ENCODE data around the gene SART3.

Gene SART3

GRCh38 chr12:108482717-108483212 is 78.2 kb downstream of the SART3 start:
- Histone ChIP-seq H3K27ac (ENCODE audit: low read length) (no peak overlapping the region), H3K4me3 (ENCODE audit: low read length in 2 of 2) (no peak overlapping the region), H3K36me3 (ENCODE audit: control insufficient read depth in 2 of 2, insufficient read depth in 2 of 2, low read length in 2 of 2) (no peaks in the 10 kb centered on the region), H3K9ac (ENCODE audit: low read length in 2 of 2) (no peak overlapping the region), H3K9me3 (ENCODE audit: control insufficient read depth in 2 of 2, low read length in 2 of 2) (peaks cover 0 to 3% of the 10 kb centered on the region in 2 donors), H3K4me1 (ENCODE audit: control insufficient read depth, insufficient read depth, low read length) (no peaks in the 10 kb centered on the region), H3K27me3 (ENCODE audit: control insufficient read depth in 1 of 2, insufficient read depth in 2 of 2, low read length in 2 of 2) (no peaks in the 10 kb centered on the region)

- no peaks in the 10 kb centered on the region for H3K4me1 ChIP-seq (ENCODE audit: control insufficient read depth, insufficient read depth, low read length)
- H3K9me3 ChIP-seq (ENCODE audit: control insufficient read depth in 2 of 2, low read length in 2 of 2), result no peaks in the 10 kb centered on the region
- H3K4me3 ChIP-seq (ENCODE audit: low read length in 2 of 2), result no peak overlapping the region
- H3K27ac ChIP-seq (ENCODE audit: low read length), result no peak overlapping the region
- no peaks in the 10 kb centered on the region for H3K27me3 ChIP-seq (ENCODE audit: control insufficient read depth in 1 of 2, insufficient read depth in 2 of 2, low read length in 2 of 2)
- H3K36me3 ChIP-seq (ENCODE audit: control insufficient read depth in 2 of 2, insufficient read depth in 2 of 2, low read length in 2 of 2), result no peaks in the 10 kb centered on the region
- no peak overlapping the region for H3K9ac ChIP-seq (ENCODE audit: low read length in 2 of 2)
These were observed 81.5 kb downstream of the SART3 start for GRCh38 chr12:108479364-108480070.

DNA sequence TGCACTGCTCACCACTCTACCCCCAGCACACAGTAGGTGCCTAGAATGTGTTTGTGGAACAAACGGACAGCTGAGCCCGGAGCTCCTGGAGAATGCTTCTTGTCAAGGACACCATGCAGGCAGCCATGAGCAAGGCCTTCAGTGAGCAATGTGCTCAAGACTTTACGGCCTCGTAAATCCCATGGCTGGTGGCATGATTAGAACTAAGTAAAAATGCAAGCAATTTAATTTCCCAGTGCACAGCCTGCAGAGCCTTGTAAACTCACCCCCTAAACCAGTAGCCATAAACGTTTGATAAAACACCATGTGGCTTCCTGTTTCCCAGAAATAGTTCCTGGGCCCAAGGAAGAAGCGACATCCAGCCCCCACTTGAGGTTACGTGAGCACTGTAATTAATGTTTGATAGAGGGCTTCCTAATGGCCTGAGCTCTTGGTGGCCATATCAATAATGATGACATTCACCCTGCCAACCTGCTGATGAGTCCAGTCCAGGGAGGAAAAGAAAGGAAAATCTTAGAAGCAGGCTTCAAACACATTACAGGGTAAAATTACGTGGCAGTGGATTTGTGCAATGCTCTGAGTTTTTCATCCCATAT is 82.3 kb downstream of the SART3 start:
- no peaks in the 10 kb centered on the region for H3K27me3 ChIP-seq (ENCODE audit: control insufficient read depth in 1 of 2, insufficient read depth in 2 of 2, low read length in 2 of 2)
- no peaks in the 10 kb centered on the region for H3K9me3 ChIP-seq (ENCODE audit: control insufficient read depth in 2 of 2, low read length in 2 of 2)
- no peak overlapping the region for H3K4me3 ChIP-seq (ENCODE audit: low read length in 2 of 2)
- H3K4me1 ChIP-seq (ENCODE audit: control insufficient read depth, insufficient read depth, low read length), result no peaks in the 10 kb centered on the region
- H3K9ac ChIP-seq (ENCODE audit: low read length in 2 of 2), result no peak overlapping the region
- H3K27ac ChIP-seq (ENCODE audit: low read length), result no peak overlapping the region
- H3K36me3 ChIP-seq (ENCODE audit: control insufficient read depth in 2 of 2, insufficient read depth in 2 of 2, low read length in 2 of 2), result no peaks in the 10 kb centered on the region

GRCh38 chr12:108477881-108478259 is 83.1 kb downstream of the SART3 start:
- Histone ChIP-seq H3K36me3 (ENCODE audit: control insufficient read depth in 2 of 2, insufficient read depth in 2 of 2, low read length in 2 of 2) (no peaks in the 10 kb centered on the region), H3K4me1 (ENCODE audit: control insufficient read depth, insufficient read depth, low read length) (no peaks in the 10 kb centered on the region), H3K27me3 (ENCODE audit: control insufficient read depth in 1 of 2, insufficient read depth in 2 of 2, low read length in 2 of 2) (no peaks in the 10 kb centered on the region), H3K9me3 (ENCODE audit: control insufficient read depth in 2 of 2, low read length in 2 of 2) (no peaks in the 10 kb centered on the region), H3K4me3 (ENCODE audit: low read length in 2 of 2) (no peak overlapping the region), H3K9ac (ENCODE audit: low read length in 2 of 2) (no peak overlapping the region), H3K27ac (ENCODE audit: low read length) (no peak overlapping the region)

GRCh38 chr12:108477055-108477880 is 83.7 kb downstream of the SART3 start:
- H3K4me1 ChIP-seq (ENCODE audit: control insufficient read depth, insufficient read depth, low read length), result no peaks in the 10 kb centered on the region
- no peak overlapping the region for H3K4me3 ChIP-seq (ENCODE audit: low read length in 2 of 2)
- H3K27me3 ChIP-seq (ENCODE audit: control insufficient read depth in 1 of 2, insufficient read depth in 2 of 2, low read length in 2 of 2), result no peaks in the 10 kb centered on the region
- H3K9ac ChIP-seq (ENCODE audit: low read length in 2 of 2), result no peak overlapping the region
- H3K27ac ChIP-seq (ENCODE audit: low read length), result no peak overlapping the region
- no peaks in the 10 kb centered on the region for H3K9me3 ChIP-seq (ENCODE audit: control insufficient read depth in 2 of 2, low read length in 2 of 2)
- H3K36me3 ChIP-seq (ENCODE audit: control insufficient read depth in 2 of 2, insufficient read depth in 2 of 2, low read length in 2 of 2), result no peaks in the 10 kb centered on the region

GRCh38 chr12:108475396-108475795 is 85.6 kb downstream of the SART3 start:
- Histone ChIP-seq H3K27ac (ENCODE audit: low read length) (no peak overlapping the region), H3K9ac (ENCODE audit: low read length in 2 of 2) (no peak overlapping the region), H3K4me1 (ENCODE audit: control insufficient read depth, insufficient read depth, low read length) (no peaks in the 10 kb centered on the region), H3K36me3 (ENCODE audit: control insufficient read depth in 2 of 2, insufficient read depth in 2 of 2, low read length in 2 of 2) (no peaks in the 10 kb centered on the region), H3K27me3 (ENCODE audit: control insufficient read depth in 1 of 2, insufficient read depth in 2 of 2, low read length in 2 of 2) (peaks cover under 1 to 2% of the 10 kb centered on the region in 2 donors), H3K9me3 (ENCODE audit: control insufficient read depth in 2 of 2, low read length in 2 of 2) (no peaks in the 10 kb centered on the region), H3K4me3 (ENCODE audit: low read length in 2 of 2) (no peak overlapping the region)

DNA sequence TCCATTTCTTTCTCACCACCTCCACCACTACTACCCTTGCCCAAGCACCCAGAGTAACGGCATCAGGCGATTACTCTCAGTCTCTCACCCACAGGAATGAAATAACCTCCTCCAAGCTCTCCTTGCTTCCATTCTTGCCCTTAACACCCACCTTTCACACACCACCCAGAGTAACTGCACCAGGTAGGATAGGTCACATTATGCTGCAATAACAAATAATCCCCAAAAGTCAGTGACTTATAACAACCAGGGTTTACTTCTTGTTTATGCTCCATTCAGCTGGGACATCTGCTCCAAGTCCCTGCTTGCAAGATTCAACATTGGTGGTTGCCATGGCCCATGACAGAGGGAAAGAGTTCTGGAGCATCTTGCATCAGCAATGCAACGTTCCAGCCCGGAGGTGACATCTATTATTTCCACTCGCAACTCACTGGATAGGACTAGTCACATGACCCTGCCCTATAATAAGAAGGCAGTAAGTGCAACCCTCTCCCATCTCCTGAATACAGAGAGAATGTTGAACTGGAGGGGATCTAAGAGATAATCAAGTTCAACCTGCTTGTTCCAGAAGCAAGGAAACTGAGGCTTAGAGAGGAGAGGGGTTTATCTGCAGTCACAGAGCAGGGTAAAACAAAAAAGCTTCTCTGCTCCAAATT is 87.4 kb downstream of the SART3 start:
- Histone ChIP-seq H3K36me3 (ENCODE audit: control insufficient read depth in 2 of 2, insufficient read depth in 2 of 2, low read length in 2 of 2) (no peaks in the 10 kb centered on the region), H3K27me3 (ENCODE audit: control insufficient read depth in 1 of 2, insufficient read depth in 2 of 2, low read length in 2 of 2) (peaks cover 6 to 9% of the 10 kb centered on the region in 2 donors), H3K9me3 (ENCODE audit: control insufficient read depth in 2 of 2, low read length in 2 of 2) (no peaks in the 10 kb centered on the region), H3K27ac (ENCODE audit: low read length) (no peak overlapping the region), H3K4me3 (ENCODE audit: low read length in 2 of 2) (no peak overlapping the region), H3K9ac (ENCODE audit: low read length in 2 of 2) (no peak overlapping the region), H3K4me1 (ENCODE audit: control insufficient read depth, insufficient read depth, low read length) (no peaks in the 10 kb centered on the region)

Measured in stomach smooth muscle (tissue), 2 donors.